Epithelial cell of esophagus (primary cell): ENCODE data around the gene MYBPC3.

Experiments
- DNase-seq: peaks from one replicate; pipeline ENCODE4 v3.0.0; 2010; ENCODE audit warnings: low read depth
- H3K4me3 ChIP-seq: 2 replicates; pipeline ENCODE4 v1.5.1; 2011; ENCODE audit warnings: mild to moderate bottlenecking, low read length, control low read depth
- TF ChIP-seq, protein P1 (sequence below): IDR thresholded peaks from 2 replicates; pipeline ENCODE4 v1.5.1; 2011; ENCODE audit warnings: low read depth, mild to moderate bottlenecking, low read length, control low read depth, inconsistent platforms; ENCODE audit not compliant: insufficient read depth; ENCODE audit errors: missing control alignments

Gene MYBPC3

DNA sequence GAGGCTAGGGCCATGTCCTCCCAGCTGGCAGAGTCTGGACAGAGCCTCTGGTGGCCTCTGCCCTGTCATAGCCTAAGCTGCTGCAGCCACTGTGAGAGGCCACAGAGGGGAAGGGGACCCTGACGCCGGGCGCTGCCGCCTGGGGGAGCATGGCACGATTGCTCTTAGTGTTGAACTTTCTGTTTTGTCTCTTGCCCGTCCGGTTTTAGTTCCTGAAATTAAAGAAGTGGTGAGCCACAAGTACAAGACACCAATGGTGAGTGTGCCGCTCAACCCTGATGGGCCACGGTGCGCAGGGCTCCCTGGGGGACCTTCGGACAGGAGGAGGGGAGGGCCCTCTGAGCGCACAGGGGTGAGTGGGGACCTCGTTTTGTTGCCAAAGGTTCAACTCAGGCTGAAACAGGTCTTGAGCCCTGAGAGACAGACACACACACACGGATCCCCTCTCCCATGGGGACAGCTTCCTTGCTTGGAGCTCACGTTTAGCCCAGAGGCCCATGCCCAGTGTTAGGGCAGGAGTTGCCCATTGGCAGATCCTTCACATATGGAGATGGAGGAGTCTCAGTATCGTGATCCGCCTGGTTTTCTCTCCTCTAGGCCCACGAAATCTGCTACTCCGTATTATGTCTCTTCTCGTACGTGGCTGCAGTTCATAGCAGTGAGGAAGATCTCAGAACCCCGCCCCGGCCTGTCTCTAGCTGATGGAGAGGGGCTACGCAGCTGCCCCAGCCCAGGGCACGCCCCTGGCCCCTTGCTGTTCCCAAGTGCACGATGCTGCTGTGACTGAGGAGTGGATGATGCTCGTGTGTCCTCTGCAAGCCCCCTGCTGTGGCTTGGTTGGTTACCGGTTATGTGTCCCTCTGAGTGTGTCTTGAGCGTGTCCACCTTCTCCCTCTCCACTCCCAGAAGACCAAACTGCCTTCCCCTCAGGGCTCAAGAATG, 23.8 kb downstream of the MYBPC3 start:
- no peak for DNase-seq

DNA sequence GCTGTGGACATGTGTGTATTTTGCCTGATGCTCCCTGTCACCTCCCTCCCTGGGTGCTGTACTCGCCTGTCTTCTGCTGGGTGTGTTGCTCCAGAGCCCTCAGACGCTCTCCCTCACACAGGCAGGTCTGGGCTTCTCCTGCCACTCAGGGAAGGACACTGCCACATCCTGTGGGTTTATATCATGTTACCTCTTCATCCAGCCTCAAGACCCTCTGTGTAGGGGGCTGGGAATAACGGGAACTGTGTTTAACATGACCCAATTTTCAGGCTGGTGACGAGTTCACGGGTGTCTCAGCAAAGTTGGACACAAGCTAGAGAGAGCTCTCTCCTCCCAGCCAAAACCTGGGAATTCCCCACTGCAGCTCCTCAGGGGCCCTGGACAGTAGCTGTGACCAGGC, 24.6 kb downstream of the MYBPC3 start:
- DNase-seq, result no peak
- H3K4me3 ChIP-seq, result no peak overlapping the region
- TF ChIP-seq, protein P1, sequence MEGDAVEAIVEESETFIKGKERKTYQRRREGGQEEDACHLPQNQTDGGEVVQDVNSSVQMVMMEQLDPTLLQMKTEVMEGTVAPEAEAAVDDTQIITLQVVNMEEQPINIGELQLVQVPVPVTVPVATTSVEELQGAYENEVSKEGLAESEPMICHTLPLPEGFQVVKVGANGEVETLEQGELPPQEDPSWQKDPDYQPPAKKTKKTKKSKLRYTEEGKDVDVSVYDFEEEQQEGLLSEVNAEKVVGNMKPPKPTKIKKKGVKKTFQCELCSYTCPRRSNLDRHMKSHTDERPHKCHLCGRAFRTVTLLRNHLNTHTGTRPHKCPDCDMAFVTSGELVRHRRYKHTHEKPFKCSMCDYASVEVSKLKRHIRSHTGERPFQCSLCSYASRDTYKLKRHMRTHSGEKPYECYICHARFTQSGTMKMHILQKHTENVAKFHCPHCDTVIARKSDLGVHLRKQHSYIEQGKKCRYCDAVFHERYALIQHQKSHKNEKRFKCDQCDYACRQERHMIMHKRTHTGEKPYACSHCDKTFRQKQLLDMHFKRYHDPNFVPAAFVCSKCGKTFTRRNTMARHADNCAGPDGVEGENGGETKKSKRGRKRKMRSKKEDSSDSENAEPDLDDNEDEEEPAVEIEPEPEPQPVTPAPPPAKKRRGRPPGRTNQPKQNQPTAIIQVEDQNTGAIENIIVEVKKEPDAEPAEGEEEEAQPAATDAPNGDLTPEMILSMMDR, result no peak

More for the DNA sequence above, 23.8 kb downstream of the MYBPC3 start:
- no peak overlapping the region for H3K4me3 ChIP-seq
- TF ChIP-seq, protein P1, result no peak

DNA sequence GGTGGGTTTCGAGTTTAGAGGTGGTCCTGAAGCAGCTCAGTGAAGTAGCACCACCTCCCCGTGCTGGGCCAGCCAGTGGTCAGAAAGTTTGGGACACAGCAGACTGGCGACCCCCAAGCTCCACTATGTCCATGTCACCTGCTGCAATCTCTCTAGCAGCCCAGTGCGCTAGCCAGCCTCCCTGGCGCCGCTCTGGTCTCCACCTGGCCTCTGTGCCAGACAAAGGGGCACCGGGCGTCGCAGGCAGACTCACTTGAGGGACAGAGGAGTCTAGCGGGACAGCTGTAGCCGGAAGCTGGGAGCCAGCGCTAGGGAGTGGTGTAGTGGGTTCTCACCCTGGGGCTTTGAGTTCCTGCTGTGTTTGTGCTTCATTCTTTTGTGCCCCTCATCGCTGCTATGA, 25.5 kb downstream of the MYBPC3 start:
- TF ChIP-seq, protein P1, result no peak
- no peak overlapping the region for H3K4me3 ChIP-seq
- no peak for DNase-seq

DNA sequence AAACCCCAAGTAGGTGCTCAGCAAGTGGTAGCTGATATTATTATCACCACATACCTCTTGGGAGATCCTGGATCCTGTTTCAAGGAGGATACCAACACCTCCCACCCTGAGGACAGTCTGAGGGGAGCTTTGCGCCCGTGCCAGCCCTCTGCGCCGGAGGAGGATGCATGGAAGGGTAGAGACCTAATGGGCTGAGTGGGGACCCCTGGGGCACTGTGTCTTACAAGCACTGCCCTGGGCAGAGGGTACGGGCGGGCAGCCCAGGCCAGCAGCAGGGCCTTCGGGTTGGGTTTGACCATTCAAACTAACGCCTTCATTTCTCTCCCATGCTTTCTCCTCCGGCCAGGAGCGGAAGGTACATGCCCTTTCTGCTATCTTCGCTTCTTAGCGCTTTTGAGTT, 26.3 kb downstream of the MYBPC3 start:
- H3K4me3 ChIP-seq, result no peak overlapping the region
- TF ChIP-seq, protein P1, result no peak
- no peak for DNase-seq

DNA sequence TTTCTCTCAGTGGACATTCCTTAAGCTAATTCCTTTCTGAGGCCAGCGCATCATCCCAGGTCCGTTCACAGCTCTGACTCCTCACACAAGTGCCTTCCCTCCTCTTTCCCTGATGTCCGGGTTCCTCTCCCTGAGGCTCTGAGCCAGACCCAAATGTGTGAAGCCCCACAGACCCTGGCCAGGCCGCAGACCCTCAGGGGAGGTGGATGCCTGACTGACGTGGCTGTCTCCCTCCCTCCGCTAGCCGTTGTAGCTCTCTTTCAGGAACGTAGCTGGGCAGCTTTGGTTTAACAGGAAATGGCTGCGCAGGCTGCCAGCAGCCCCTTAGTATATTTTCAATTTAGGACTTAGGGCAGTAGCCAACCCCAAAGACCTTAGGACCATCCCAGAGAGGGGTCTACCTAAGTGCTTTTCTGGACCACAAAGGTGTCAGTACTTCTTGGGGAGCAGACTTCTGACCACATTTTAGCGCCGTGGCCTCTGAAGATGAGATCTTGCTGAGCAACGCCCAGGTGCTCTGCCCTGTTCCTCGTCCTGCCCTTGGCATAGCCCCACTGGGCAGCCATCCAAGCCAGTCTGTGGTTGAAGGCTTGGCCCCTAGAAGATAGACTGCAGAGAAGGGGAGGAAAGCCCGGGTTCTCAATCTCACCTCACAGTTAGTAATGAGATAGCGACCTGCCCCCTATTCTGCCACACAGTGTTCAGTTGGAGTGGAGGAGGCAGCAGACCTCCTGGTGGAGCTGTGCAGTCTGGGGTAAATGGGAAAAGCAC, 27.0 kb downstream of the MYBPC3 start:
- TF ChIP-seq, protein P1, result no peak
- no peak for DNase-seq
- no peak overlapping the region for H3K4me3 ChIP-seq

DNA sequence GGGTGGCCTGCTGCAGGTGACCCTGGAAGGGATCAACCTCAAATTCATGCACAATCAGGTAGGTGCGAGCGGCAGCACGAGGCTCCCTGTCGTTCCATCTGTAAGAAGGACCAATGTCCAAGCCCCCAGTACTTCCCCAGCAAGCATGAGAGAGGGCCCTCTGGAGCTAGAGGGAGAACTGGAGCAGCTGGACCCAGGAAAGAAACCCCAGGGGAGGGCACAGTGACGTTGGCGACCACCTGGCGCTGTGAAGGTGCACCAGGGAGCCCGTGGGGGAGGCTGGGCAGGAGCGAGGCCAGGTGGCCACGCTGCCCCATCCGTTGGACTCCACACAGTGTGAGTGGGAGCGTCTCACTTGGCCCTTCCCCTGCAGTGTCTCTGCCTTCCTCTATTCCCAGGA, 28.0 kb downstream of the MYBPC3 start:
- TF ChIP-seq, protein P1, result no peak
- H3K4me3 ChIP-seq, result no peak overlapping the region
- no peak for DNase-seq
